ENCODE data around the gene TAF5L. TPM values are rescaled to one million over a fixed set of nuclear protein-coding genes. Genes with fewer than 3 reads are reported as not detected.
"Not testable (repeated sequence)": the region's sequence is repeated elsewhere in the genome, so short reads cannot be mapped to it uniquely, and the experiment has no call there.

TAF5L gene
- total RNA-seq, 1 donor from 2014 or later: 22.1 TPM

DNA sequence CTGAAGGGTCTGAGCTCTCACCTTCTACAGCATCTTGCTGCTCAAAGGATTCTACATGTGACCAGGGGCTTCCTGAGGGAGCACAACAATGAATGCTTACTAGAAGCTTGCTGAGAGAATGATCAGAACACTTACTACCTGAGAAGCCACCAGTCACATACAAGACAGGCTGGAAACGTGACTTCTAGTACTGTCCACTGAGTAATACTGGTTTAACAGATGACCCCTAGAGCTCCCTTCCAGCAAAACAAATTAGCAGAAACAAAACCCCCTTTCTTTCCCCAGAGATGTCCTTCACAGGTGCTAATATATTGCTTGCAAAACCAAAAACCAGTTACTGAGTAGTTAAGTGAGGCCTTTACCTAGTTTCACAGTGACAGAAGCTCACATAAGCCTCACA is 2.1 kb downstream of the TAF5L start:
- TF ChIP-seq, protein P1, sequence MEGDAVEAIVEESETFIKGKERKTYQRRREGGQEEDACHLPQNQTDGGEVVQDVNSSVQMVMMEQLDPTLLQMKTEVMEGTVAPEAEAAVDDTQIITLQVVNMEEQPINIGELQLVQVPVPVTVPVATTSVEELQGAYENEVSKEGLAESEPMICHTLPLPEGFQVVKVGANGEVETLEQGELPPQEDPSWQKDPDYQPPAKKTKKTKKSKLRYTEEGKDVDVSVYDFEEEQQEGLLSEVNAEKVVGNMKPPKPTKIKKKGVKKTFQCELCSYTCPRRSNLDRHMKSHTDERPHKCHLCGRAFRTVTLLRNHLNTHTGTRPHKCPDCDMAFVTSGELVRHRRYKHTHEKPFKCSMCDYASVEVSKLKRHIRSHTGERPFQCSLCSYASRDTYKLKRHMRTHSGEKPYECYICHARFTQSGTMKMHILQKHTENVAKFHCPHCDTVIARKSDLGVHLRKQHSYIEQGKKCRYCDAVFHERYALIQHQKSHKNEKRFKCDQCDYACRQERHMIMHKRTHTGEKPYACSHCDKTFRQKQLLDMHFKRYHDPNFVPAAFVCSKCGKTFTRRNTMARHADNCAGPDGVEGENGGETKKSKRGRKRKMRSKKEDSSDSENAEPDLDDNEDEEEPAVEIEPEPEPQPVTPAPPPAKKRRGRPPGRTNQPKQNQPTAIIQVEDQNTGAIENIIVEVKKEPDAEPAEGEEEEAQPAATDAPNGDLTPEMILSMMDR (IDR thresholded peaks at IDR 0.05): no peak
- Histone ChIP-seq H3K9me3 (no peaks in the 10 kb centered on the region), H3K36me3 (no peaks in the 10 kb centered on the region), H3K4me3 (no peak overlapping the region), H3K27ac (no peak overlapping the region), H3K4me1 (peaks cover 34% of the 10 kb centered on the region), H3K27me3 (no peaks in the 10 kb centered on the region)
- ATAC-seq: no peak
- DNase-seq: no peak
- intact Hi-C loops (cut with DNase I): no loop called here

DNA sequence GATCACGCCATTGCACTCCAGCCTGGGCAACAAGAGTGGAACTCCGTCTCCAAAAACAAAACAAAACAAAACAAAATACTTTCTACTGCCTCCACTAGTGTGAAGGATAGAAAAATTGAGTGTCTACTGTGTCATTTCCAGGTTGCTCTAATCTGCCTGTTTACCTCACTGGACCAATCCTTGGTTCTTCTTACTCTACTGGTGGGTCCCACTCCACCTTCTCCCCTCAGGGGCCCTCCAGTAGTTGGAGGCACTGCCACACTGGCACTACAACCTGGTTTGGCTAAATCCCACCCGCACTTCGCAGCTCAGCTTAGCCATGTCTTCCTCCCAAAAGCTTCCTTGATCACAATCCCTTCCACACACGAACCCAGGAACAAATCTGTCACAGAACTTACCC is 2.7 kb downstream of the TAF5L start:
- Histone ChIP-seq H3K9me3 (no peaks in the 10 kb centered on the region), H3K4me3 (no peak overlapping the region), H3K36me3 (no peaks in the 10 kb centered on the region), H3K4me1 (peaks cover 34% of the 10 kb centered on the region), H3K27ac (no peak overlapping the region), H3K27me3 (no peaks in the 10 kb centered on the region)
- intact Hi-C loops (cut with DNase I): no loop called here
- DNase-seq: no peak
- ATAC-seq: no peak
- TF ChIP-seq, protein P1 (IDR thresholded peaks at IDR 0.05): no peak

DNA sequence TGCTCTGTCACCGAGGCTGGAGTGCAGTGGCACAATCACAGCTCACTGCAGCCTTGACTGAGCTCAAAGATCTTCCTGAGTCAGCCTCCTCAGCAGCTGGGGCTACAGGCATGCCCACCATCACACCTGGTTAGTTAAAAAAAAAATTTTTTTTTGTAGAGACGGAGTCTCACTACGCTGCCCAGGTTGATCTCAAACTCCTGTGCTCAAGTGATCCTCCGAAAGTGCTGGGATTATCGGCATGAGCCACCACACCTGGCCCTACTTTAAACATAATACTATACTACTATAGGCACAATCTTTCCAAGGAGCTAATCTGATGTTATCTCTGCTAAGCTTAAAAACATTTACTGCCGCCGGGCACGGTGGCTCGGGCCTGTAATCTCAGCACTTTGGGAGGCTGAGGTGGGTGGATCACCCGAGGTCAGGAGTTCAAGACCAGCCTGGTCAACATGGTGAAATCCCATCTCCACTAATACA is 3.2 kb downstream of the TAF5L start:
- intact Hi-C loops (cut with DNase I): not testable (repeated sequence)

DNA sequence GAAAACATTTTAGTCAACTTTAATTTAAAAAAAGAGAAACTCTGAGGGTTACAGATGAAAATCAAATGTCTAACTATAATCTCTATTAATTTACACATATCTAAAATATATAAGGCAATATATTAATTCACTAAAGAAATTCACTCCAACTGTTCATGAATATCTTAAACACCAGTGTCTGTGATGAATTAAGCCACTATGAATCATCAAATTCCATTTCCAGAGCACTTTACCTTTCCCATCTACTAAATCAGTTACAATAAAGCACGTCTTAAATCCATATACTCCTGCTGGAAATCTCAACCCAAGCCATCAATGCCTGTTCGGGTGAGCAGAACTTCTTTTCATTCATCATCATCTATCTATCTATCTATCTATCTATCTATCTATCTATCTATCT is 4.3 kb downstream of the TAF5L start:
- no peak for ATAC-seq
- H3K4me1 ChIP-seq: peaks cover 23% of the 10 kb centered on the region
- no peak overlapping the region for H3K27ac ChIP-seq
- H3K4me3 ChIP-seq: no peak overlapping the region
- TF ChIP-seq, protein P1 (IDR thresholded peaks at IDR 0.05): no peak
- no peaks in the 10 kb centered on the region for H3K9me3 ChIP-seq
- DNase-seq: no peak
- H3K27me3 ChIP-seq: no peaks in the 10 kb centered on the region
- H3K36me3 ChIP-seq: no peaks in the 10 kb centered on the region
- intact Hi-C loops (cut with DNase I): no loop called here

More for the DNA sequence above, 3.2 kb downstream of the TAF5L start:
- H3K4me1 ChIP-seq: peaks cover 33% of the 10 kb centered on the region
- not testable (repeated sequence) for H3K27ac ChIP-seq, H3K4me3 ChIP-seq, DNase-seq, H3K9me3 ChIP-seq, ATAC-seq, H3K27me3 ChIP-seq, H3K36me3 ChIP-seq

GRCh38 chr1:229620876-229621275 is 5.0 kb downstream of the TAF5L start:
- H3K36me3 ChIP-seq: no peaks in the 10 kb centered on the region
- peaks cover 21% of the 10 kb centered on the region for H3K4me1 ChIP-seq
- H3K27ac ChIP-seq: no peak overlapping the region
- ATAC-seq: no peak
- DNase-seq: no peak
- no peaks in the 10 kb centered on the region for H3K27me3 ChIP-seq
- no peaks in the 10 kb centered on the region for H3K9me3 ChIP-seq
- TF ChIP-seq, protein P1 (IDR thresholded peaks at IDR 0.05): no peak
- intact Hi-C loops (cut with DNase I): no loop called here
- no peak overlapping the region for H3K4me3 ChIP-seq

DNA sequence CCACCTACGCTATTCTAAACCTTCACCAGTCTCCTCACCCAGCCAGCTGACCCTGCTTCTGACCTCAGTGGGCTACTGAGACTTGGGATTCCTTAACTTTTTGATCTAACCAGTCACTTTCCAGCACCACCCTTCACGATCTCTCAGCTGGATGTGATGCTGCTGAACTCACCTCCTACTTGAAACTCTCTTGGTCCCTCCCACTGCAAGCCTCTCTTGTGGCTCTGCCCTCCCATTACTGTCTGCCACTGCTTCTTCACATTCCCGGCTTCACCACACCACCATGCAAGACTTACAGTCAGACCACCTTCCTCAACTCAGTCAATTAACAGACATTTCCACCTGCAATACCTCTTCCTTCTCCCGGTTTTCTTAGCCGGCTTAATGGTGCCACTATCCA is 6.3 kb downstream of the TAF5L start:
- intact Hi-C loops (cut with DNase I): no loop called here

More for the DNA sequence above, 6.3 kb downstream of the TAF5L start:
- no peak for ATAC-seq
- no peaks in the 10 kb centered on the region for H3K36me3 ChIP-seq
- H3K9me3 ChIP-seq: no peaks in the 10 kb centered on the region
- H3K27me3 ChIP-seq: no peaks in the 10 kb centered on the region
- H3K27ac ChIP-seq: no peak overlapping the region
- H3K4me1 ChIP-seq: peaks cover 17% of the 10 kb centered on the region
- TF ChIP-seq, protein P1 (IDR thresholded peaks at IDR 0.05): no peak
- no peak for DNase-seq
- no peak overlapping the region for H3K4me3 ChIP-seq
